Measurements from ENCODE around the gene PGK1.
A peak's percentile ranks its signal among the peaks of the same experiment; 100 is the strongest.
"Not testable (repeated sequence)": the region's sequence is repeated elsewhere in the genome, so short reads cannot be mapped to it uniquely, and the experiment has no call there.

Gene PGK1

DNA sequence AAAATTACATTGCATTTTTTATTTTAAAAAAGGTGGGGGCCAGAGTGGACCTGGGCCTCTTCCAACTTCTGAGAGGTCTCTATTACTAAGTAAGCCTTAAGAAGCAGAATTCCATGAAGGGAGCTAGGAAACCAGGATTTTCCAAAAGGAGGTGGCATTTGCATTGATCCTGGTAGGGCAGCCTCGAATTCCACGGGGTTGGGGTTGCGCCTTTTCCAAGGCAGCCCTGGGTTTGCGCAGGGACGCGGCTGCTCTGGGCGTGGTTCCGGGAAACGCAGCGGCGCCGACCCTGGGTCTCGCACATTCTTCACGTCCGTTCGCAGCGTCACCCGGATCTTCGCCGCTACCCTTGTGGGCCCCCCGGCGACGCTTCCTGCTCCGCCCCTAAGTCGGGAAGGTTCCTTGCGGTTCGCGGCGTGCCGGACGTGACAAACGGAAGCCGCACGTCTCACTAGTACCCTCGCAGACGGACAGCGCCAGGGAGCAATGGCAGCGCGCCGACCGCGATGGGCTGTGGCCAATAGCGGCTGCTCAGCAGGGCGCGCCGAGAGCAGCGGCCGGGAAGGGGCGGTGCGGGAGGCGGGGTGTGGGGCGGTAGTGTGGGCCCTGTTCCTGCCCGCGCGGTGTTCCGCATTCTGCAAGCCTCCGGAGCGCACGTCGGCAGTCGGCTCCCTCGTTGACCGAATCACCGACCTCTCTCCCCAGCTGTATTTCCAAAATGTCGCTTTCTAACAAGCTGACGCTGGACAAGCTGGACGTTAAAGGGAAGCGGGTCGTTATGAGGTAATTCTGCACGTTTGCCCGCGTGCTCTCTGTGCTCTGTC lies at the start of gene PGK1:
PGK1 (plus strand) TSS at position 626 of the 824 bp plus-strand sequence; CDS start at position 719, 93 bp downstream.
- DNase-seq (ENCODE audit: low read depth in 2 of 2), result peak; percentile 75 to 81

DNA sequence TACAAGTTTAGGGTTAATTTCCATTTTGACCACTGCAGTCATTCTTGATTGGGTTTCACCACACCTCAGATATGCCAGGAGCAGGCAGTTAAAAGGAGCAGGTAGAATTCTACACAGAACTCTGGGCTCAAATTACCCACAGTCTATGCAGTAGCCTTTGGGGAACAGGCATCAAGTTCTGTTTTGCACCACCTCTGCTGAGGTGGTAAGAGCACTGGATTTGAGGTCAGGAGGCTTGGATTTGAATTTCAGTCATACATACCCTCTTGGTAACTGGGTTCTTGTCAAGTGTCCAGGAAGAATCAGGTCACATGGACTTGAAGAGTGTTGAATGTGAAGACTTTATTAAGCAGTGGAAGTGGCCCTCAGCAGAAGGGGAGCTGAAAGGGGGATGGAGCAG lies 40.4 kb upstream of the PGK1 start:
- DNase-seq (ENCODE audit: low read depth in 2 of 2), result no peak

DNA sequence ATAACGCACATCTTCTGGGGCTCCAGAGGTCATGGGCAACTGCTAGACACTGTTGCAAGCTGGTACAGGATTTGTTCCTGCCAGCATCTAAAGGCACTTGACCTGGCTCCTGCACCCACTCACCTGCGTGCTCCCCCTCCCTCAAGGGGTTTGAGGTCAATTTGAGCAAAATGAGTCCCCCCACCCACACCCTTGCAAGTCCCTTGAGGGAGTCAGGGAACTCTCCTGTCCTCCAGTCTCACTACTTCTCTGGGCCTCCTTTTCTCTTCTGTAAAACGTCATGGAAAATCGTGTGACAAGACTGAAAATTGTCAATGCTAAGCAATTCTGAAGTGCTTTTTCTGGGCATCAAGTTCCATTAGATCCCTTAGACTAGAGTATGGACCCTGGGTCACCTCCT lies 39.9 kb upstream of the PGK1 start:
- DNase-seq (ENCODE audit: low read depth in 2 of 2), result no peak

DNA sequence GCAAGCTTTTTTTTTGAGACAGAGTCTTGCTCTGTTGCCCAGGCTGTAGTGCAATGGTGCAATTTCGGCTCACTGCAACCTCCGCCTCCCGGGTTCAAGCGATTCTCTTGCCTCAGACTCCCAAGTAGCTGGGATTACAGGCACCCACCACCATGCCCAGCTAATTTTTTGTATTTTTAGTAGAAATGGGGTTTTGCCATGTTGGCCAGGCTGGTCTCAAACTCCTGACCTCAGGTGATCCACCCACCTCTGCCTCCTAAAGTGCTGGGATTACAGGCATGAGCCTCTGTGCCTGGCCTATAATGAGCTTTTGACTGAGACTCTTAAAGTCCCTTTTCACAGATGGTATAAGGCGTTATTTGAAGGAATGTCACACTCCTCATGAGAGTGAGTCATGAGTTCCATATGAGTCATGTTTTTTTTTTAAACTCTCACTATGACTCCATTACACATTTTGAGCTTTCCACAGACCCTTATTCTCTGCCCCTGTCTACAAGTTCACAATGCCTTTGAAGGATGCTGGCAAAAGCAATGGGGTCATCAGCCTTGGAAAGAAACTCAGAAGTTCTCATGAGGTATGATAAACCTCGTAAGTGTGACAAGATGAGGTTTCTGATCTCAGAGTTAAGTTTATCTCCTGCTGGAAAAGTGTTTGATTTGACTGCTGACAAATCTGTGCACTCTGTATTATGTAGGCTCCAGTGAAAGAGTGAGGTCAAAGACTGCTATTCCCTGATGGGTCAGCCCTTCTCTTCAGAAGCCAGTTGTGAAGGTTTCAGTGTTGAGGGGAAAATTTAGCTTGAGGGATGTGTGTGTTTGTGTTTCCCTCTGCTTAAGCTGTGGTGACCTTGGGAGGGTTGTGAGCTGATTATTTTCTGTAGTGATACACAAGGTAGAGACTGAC lies 39.1 kb upstream of the PGK1 start:
- DNase-seq (ENCODE audit: low read depth in 2 of 2), result not testable (repeated sequence)

DNA sequence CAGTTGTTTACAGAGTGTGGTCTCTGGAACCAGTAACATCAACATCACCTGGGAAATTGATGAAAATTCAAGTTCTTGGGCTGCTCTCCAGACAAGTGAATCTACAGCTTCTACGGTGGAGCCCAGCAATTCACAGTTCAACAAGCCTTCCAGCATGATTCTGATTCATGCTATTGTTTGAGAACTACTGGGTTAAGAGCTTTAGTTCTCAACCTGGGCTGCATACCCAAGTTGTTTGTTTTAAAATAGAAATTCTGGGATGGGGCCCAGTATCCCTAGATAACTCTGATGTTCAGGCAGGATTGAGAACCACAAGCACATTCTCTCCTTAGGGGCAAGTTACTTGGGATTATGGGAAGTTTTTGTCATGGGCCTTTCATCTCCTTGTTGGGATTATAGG lies 37.9 kb upstream of the PGK1 start:
- DNase-seq (ENCODE audit: low read depth in 2 of 2), result no peak

DNA sequence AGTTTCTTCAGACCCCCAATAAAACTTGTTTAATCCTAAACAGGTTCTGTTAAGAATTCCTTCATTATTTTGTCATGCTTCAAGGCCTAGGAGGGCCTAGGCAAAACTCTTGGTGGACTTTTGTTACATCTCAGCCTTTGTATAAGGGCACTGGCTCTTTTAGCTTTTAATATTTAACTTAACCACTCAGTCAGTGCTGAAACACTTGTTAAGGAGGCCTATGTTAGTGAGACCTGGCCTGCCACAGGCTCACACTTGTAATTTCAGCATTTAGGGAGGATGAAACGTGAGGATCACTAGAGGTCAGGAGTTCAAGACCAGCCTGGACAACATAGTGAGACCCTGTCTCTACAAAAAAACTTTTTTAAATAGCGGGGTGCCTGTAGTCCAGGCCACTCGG lies 32.7 kb upstream of the PGK1 start:
- DNase-seq (ENCODE audit: low read depth in 2 of 2), result no peak

DNA sequence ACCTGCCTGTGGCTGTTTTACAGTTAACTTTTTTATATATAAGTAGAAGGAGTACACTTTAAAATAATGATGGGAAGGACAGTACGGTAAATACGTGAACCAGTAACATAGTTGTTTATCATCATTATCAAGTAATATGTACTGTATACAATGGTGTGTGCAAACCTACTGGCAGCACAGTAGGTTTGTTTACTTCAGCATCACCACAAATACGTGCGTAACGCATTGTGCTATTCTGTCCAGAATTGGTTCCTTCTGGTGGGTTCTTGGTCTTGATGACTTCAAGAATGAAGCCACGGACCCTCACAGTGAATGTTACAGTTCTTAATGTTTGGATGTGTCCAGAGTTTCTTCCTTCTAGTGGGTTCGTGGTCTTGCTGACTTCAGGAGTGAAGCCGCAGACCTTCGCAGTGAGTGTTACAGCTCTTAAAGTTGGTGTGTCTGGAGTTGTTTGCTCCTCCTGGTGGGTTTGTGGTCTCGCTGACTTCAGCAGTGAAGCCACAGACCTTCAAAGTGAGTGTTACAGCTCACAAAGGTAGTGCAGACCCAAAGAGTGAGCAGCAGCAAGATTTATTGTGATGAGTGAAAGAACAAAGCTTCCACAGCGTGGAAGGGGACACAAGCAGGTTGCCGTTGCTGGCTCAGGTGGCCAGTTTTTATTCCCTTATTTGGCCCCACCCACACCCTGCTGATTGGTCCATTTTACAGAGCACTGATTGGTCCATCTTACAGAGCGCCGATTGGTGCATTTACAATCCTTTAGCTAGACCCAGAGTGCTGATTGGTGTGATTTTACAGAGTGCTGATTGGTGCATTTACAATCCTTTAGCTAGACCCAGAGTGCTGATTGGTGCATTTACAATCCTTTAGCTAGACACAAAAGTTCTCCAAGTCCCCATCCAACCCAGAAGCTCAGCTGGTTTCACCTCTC lies 30.6 kb upstream of the PGK1 start:
- DNase-seq (ENCODE audit: low read depth in 2 of 2), result peak in 1 of 2 donors; percentile 16

DNA sequence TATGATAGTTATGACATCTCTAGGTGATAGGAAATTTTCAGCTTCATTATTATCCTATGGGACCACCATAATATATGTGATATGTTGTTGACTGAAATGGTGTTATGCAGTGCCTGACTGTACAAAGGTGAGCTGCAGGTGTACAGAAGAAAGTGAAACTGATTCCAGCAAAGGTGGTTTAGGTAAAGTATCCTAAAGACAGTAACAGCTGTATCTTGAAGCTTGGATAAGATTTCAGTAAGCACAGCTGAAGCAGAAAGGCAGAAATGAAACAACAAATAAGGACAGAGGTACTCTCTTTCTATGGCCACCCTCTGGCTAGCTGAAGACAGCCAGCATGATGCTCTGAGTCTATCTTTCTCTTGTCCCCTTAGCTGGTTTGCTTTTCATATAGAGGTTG lies 30.0 kb upstream of the PGK1 start:
- no peak for DNase-seq (ENCODE audit: low read depth in 2 of 2)

DNA sequence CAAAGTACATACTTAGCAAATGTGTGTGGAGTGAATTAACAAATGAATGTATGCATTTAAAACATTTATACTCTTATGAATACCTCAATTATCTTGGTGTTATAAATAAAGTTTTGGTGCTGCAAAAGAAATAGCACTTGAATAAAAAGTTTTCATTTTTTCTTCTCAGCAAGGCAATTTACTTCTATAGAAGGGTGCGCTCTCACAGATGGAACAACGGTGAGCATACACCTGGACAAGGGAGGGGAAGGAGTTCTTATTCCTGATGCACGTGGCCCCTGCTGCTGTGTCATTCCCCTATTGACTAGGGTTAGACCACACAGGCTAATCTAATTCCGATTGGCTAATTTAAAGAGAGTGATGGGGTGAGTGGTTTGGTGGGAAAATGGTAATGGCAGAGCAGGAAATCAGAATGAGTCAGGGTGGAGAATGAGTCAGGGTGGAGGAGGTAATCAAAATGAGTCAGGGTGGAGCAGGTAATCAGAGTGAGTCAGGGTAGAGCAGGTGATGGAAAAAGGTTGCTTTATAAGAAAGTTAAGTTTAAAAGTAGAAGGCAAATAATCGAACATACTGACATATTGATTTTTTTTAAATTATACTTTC lies 28.2 kb upstream of the PGK1 start:
- no peak for DNase-seq (ENCODE audit: low read depth in 2 of 2)

DNA sequence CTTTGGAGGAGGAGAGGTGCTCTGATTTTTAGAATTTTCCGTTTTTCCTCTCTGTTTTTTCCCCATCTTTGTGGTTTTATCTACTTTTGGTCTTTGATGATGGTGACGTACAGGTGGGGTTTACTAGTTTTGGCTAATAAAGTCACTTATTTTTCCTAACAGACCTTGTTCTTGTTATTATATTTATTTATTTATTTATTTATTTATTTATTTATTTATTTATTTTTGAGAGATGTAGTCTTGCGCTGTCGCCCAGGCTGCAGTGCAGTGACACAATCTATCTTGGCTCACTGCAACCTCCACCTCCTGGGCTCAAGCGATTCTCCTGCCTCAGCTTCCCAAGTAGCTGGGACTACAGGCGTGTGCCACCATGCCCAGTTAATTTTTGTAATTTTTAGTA lies 22.6 kb upstream of the PGK1 start:
- DNase-seq (ENCODE audit: low read depth in 2 of 2), result not testable (repeated sequence)

DNA sequence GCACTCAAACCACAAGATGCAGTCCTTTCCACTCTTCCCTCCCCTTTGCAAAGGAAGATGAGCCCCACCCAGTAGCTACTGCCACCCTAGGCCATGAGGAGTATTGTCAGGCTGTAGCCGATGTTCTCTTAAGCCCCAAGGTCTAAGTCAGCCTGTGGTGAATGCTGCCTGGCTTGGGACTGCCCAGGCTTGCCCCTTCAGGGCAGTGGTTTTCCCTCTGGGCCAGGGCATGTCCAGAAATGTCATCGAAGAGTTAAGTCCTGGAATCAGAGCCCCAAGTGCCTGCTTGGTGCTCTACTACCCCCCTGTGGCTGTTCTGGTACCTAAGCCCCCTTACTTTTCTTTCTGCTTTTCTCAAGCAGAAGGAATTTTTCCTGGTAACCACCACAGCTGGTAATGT lies 11.8 kb upstream of the PGK1 start:
- no peak for DNase-seq (ENCODE audit: low read depth in 2 of 2)

DNA sequence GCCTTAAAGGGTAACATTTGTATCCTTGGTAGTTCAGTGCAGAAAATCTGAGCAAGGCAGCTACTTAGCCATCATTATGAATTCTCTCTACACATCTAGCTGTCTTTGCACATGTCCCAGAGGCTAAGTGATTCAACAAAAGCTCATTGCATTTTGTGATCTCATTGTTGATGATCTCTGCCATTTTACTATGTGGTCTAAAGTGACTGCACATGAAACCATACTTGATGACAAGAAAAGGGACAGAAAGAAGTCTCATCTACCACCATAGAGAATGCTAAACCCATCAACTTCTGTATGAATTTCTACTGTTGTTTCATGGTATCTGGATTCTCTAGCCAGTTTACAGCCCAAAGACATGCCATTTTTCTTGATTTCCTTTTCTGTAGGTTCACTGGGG lies 5.9 kb upstream of the PGK1 start:
- DNase-seq (ENCODE audit: low read depth in 2 of 2), result no peak

DNA sequence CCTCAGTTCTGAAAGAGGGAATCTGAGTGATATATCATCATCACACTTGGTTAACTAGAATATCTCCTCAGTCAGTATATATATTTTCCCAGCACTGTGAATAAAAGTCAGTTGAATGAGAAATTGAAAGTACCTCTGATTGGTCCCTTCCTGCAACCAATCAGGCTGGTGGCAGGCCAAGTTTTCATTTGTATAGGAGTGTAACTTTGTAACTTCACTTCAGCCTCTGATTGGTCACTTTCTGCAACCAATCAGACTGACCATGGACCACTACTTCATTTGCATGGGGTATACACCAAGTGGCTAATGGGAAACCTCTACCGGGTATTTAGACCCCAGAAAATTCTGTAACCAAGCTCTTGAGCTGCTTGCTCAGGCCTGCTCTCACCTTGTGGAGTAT lies 2.0 kb upstream of the PGK1 start:
- no peak for DNase-seq (ENCODE audit: low read depth in 2 of 2)

DNA sequence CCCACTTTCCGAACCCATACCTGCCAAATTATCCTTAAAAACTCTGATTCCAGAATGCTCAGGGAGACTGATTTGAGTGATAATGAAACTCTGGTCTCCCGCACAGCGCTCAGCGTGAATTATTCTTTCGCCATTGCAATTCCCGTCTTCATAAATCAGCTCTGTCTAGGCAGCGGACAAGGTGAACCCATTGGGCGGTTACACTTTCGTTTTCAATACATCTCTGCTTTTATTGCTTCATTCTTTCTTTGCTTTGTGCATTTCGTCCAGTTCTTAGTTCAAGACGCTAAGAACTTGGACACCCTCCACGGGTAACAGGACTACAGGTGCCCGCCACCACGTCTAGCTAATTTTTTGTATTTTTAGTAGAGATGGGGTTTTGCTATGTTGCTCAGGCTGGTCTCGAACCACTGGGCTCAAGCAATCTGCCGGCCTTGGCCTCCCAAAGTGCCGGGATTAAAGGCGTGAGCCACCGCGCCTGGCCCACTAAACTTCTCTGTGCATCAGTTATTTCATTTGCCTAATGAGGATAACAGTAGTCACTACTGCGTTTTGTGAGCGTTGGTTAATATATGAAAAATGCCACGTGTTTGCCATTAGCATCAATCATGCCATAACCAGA lies 936 bp upstream of the PGK1 start:
- DNase-seq (ENCODE audit: low read depth in 2 of 2), result no peak

DNA sequence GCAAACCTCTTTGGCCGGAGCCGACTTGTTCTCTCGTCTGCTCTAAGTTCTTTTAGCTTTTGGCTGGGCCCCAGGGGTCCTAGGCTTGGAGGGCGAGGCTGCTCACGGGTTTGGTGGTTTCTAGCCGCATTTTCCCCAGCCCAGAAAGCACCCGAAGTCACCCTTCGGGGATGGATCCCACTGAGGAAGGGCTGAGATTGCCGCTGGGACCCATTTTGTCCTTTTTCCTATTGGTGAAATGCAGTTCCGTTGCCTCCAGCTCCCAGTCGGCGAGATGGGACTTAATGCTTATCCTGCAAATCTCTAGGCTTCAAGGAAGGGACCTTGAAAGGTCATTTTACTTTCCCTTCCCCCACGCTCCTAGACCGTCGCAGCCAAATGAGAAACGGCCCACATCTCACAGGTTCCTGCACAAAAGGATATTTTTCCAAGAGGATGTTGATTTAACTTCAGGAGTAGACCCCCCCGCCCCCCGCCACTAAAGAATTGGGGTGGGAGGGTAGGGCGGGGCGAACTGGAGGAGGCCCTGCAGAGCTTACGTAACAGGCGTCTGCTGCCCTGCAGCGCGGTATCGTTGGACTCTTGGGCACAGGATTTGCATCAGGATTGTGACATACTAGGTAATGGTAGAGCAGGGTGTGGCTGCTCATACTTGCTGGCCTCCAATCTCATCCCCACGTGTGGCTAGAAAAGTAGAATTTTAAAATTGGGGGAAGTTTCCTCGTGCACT lies 564 bp downstream of the PGK1 start:
- DNase-seq (ENCODE audit: low read depth in 2 of 2), result no peak

DNA sequence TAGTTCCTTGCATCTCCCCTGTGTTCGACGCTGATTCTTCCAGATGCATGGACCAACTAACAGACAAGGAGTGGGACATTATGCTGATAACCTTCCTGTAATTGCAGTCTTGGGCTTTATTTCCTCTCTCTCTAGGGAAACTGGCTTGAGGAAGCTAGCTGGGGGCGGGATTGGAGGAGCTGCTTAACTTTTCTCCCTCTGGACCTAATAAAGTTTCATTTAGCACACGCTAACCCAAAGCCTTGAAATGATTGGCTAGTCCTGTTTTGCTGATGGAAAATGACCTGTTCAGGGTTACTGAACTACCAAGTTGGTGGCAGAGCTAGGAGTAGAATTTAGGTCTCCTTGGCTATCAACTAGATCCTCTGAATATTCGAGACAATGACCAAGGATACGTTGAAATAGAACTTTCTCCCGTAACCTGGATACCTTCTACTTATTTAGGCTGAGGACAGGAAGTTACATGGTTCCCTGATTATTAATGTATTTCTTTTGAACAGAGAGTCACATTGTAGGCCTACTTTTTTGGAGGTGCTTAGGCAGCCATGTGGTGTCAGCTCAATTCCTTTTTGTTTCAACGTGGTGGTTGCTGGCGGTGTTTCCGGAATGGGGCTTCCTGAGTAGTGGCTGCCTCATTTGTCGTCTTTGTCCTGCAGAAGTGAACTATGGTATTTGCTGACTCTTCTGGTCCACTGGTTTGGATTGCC lies 2.0 kb downstream of the PGK1 start:
- no peak for DNase-seq (ENCODE audit: low read depth in 2 of 2)

DNA sequence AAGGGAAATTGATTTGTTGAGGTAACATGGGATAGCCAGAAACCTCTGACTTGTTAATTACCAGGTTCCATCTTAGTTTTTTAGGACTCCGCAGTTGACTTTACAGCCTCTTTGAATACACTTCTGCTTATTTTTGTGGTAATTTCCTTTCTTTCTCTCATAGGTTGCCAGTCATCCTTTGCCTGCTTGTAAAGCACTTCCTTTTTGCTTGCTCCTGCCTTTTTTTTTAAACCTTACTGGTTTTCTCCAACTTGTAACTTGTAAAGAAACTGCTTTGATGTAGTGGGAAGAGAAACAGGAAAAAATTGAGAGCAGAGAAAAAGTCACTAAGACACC lies 2.6 kb downstream of the PGK1 start:
- DNase-seq (ENCODE audit: low read depth in 2 of 2), result no peak

DNA sequence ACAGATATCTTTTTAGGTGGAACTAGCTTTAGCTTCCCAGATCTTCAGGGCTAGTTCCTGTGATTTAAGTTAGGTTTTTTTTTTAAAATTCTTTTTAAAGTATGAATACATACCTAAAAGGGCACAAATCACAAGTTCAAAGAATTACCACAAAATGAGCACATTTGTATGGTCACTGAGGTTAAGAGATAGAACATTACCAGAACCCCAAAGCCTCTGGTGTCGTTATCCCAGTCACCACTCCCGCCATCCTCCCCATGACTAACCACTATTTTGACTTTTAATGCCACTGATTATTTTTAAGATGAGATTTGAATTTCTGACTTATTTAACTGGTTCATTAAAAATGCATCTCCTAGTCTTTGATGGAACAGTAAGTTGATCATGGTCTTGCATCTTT lies 5.4 kb downstream of the PGK1 start:
- DNase-seq (ENCODE audit: low read depth in 2 of 2), result no peak

DNA sequence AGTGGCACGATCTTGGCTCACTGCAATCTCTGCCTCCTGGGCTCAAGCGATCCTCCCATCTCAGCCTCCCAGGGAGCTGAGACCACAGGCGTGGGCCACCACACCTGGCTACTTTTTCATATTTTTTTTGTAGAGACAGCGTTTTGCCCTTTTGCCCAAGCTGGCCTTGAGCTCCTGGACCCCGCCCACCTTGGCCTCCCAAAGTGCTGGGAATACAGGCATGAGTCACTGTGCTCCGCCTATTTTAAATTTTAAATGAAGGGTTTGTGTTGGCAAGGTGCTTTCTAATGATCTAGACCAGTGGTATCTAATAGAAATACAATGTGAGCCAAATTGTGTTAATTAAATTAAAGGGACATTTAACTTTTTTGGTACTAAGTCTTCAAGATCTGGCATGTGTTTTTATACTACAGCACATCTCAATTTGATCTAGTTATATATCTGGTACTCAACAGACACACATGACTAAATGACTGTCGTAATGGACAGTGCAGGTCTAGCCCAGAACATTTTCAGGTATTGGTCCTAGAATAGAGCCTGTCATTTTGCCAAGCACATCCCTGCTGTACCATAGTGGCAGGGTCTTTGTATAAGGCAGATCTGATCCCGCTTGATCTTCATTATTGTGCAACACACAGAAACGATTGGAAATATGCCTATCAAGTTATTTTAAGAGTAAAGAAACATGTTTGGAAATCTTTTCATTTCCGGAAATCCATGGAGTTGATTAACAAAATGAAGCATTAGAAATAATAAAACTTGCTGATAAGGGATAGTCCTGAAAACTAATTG lies 7.3 kb downstream of the PGK1 start:
- DNase-seq (ENCODE audit: low read depth in 2 of 2), result no peak
